Prostate gland (tissue), 2 donors: ENCODE data around the gene RECK.

Source experiments
- POLR2AphosphoS5 ChIP-seq: sonication (generic); formaldehyde crosslinking; IDR thresholded peaks from one replicate; pipeline ENCODE4 v1.6.1; 2017; ENCODE audit warnings: antibody characterized with exemption
- TF ChIP-seq, protein P1 (sequence below), 4 experiments: fragments of 200-600 bp in 2 of 4; fragments of 450-650 bp in 2 of 4; sonication (generic) in 2 of 4; IDR thresholded peaks; 1 replicate in 3 of 4; 2 replicates in 1 of 4; pipeline ENCODE4 v1.5.1; 2016 to 2019; ENCODE audit warnings: antibody characterized with exemption in 4 of 4, mild to moderate bottlenecking in 2 of 4, moderate library complexity in 2 of 4

DNA sequence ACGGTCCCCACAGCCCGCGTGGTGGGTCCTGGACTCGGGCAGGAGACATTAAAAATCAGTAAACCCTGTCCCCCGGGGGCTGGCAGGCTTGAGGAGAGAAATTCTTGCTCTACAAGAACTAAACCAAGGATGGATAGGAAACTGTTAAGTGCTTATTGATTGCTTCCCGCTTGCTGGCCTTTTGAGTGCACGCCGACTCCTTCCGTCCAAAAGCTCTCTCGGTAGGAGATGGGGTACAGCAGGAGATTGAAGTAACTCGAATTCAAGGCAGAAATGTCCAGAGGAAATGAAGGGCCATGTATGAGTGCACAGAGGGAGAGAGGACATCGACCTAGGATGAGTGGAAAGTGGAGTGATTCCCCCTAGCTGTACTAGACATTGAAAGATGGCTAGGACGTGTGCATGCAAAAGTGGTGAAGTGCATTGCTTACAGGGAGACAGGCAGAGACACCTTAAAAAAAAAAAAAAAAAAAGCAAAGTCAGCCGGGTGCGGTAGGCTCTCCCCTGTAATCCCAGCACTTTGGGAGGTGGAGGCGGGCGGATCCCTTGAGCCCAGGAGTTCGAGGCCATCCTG, 923 bp downstream of the RECK start:
- no peak for TF ChIP-seq POLR2AphosphoS5
- TF ChIP-seq, protein P1, sequence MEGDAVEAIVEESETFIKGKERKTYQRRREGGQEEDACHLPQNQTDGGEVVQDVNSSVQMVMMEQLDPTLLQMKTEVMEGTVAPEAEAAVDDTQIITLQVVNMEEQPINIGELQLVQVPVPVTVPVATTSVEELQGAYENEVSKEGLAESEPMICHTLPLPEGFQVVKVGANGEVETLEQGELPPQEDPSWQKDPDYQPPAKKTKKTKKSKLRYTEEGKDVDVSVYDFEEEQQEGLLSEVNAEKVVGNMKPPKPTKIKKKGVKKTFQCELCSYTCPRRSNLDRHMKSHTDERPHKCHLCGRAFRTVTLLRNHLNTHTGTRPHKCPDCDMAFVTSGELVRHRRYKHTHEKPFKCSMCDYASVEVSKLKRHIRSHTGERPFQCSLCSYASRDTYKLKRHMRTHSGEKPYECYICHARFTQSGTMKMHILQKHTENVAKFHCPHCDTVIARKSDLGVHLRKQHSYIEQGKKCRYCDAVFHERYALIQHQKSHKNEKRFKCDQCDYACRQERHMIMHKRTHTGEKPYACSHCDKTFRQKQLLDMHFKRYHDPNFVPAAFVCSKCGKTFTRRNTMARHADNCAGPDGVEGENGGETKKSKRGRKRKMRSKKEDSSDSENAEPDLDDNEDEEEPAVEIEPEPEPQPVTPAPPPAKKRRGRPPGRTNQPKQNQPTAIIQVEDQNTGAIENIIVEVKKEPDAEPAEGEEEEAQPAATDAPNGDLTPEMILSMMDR (IDR thresholded peaks at IDR 0.05): no peak
